GM21528 (cell line): ENCODE measurements around the gene SYCP2.

ENCODE experiments used
- ATAC-seq: cut with Tn5 transposase; IDR thresholded peaks from one replicate; pipeline ENCODE4 v1.9.1; 2021; ENCODE audit warnings: mild to moderate bottlenecking, moderate library complexity; ENCODE audit not compliant: unreplicated experiment, low FRiP score

Gene SYCP2

DNA sequence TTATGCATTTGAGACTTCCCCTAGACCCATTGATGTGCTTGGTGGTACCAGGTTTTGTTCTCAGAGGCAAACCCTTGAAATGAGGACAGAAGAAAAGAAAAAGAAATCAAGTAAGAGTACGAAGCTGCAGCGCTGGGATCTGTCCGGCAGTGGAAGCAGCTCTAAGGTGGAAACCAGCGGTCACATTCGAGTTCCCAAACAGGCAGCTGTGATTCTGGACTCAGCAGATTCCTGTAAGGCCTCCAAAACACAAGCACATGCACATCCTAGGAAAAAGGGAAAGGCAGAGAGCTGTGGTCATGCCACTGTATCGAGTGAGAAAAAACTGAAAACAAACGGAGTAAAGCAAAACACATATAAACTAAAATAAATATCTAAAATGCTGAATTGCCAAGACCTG is 11.3 kb upstream of the SYCP2 start:
- no peak for ATAC-seq

GRCh38 chr20:59942245-59942644 is 8.8 kb upstream of the SYCP2 start:
- no peak for ATAC-seq

- ATAC-seq = no peak
Measured at GRCh38 chr20:59940956-59941294, 7.5 kb upstream of the SYCP2 start.

DNA sequence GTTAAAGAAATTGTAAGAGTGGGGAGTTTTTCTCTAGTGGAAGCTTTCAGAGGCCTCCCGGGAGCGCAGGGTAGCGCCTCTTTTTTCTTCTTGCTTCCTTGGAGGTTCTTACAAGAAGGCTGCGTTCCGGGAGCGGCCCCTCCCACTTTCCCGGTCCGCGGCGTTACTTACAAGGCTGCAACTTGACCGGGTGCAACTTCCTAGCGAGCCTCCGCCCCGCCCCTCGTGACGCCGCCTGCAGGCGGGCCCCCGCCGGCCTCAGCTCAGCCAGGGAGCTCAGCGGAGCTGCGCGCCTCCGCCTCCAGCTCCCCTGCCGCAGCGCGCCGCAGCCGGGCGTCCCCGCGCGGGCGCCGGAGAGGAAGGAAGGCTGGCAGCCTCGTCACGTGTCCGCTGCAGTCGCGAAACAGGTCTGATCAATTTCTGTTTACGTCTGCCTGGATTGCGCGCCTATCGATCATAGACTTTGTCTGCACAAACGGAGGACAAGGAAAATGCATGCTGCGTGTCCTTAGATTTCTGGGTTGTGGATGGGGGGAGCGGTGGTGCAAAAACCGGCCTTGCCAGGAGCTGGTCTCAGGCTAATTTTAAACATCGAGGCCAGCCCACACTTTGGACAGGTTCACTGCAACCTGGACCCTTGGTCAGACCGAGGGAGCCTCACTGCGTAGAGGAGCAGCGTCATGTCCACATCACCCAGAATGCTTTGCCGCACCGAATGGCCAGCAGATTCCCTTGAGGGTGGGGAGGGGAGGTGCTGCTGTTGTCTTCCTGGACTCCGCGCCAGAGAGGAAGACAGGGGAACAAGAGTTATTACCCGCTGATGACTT is 6.9 kb upstream of the SYCP2 start, which contains the start of the genes FAM217B and PPP1R3D:
FAM217B (plus strand) TSS at position 261 of the 827 bp plus-strand sequence. CDS start 3,555 bp downstream, outside the sequence.
PPP1R3D (minus strand) TSS at position 177 of the 827 bp plus-strand sequence. CDS start 374 bp downstream, outside the sequence.
- ATAC-seq = peak; percentile 95

- ATAC-seq = peak; percentile 44
Measured at GRCh38 chr20:59939879-59940128, 6.4 kb upstream of the SYCP2 start.

DNA sequence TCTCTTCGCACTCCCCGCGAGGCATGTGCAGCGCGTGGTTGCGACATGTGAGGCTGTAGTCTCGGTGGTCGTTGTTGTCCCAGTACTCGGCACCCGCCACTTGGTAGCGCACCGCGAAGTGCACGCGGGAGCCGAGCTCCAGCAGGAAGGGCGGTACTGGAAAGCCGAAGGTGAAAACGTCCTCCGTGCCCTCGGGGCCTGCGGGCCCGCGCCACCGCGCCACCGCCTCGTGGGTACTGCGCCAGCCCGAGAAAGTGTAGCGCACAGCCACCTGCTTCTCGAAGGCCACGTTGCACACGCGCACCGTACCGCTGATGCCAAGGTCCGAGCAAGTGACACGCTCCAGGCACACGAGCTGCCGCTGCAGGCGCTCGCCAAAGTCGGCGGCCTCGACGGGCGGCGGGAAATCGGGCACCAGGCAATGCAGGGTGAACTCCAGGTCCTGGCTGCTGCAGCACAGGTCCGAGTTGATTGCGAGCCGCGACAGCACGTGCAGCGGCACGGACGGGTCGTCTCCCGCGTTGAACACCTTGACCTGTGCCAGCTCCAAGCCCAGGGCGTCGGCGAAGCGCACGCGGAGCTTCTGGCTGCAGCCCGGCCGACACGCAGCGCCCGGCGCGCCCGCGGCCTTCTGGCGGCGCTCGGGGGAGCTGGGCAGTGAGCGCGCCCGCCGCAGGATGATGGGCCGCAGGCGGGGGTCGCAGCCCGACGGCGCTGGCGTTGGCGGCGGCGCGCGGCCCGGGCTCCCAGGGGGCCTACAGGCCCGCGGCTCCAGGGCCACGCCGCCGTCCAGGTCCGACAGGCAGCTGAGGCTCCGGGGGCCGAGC is 5.8 kb upstream of the SYCP2 start:
- ATAC-seq = no peak

DNA sequence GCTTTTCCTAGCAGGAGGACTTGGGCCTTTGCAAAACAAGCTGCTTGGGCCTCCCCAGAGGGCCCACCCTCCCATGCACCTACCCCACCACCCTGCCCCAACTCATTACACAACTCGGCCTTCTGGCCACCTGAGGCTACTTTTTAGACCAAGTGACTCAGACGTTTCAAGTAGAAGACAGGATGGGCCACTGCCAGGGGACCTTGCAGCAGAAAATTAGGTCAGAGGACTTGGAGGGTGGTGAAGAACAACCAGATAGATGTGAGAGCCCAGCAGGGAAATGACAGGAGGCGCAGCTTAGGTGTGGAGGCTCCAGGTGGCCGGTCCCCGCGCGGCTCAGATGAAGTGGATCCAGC is 5.2 kb upstream of the SYCP2 start:
- ATAC-seq = no peak

DNA sequence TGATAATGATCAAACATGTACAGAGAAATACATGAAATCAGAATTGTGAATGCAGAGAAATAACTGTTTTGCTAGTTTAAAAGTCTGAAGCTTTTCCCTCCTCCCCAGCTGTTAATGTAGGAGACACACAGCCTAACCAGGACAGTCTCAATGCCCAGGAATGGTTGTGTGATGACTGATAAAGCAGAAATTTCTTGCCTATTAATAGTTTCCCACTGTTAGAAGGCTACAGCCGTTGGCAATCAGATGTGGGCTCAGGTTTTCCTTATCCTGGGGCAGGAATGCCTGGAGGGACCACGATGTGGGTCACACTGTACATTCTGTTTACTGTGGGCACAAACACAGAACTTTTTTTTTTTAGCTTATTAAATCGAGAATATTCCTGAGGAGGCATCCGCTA is 4.8 kb upstream of the SYCP2 start:
- no peak for ATAC-seq

DNA sequence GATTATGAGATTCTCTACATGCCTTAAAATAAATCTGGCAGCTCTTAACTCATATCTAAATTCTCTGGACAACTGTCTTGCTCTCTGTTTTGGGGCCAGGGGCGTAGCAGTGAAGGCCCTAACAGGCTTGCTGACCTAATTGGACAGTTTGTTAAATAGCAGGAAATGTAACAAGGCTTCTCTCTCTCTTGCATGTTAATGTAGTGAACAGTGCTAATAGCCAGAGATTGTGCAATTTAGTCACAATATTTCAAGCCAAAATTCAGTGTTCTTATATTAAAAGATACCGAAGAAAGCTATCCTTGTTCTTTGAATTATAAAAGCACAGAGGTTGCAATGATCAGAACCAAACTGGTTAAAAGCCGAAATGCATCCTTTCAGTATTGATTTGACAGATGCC is 3.7 kb upstream of the SYCP2 start:
- no peak for ATAC-seq

DNA sequence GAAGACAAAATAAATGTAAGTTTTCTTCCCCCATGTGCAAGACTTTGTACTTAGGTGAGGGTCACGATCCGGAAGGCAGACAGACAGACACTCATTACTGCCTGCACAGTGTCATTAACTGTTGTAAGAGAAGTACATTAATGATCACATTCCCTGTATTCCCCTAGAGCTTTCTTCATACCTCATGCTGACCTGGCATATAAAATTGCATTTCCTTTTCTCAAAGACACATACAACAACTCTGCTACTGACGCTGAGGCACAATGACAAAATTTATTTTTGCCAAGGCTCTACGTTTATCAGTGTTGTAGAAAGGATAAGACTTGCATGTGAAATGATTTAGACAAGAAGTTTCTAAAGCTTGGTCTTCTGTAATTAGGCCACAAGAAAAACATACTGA is 3.0 kb upstream of the SYCP2 start:
- no peak for ATAC-seq

DNA sequence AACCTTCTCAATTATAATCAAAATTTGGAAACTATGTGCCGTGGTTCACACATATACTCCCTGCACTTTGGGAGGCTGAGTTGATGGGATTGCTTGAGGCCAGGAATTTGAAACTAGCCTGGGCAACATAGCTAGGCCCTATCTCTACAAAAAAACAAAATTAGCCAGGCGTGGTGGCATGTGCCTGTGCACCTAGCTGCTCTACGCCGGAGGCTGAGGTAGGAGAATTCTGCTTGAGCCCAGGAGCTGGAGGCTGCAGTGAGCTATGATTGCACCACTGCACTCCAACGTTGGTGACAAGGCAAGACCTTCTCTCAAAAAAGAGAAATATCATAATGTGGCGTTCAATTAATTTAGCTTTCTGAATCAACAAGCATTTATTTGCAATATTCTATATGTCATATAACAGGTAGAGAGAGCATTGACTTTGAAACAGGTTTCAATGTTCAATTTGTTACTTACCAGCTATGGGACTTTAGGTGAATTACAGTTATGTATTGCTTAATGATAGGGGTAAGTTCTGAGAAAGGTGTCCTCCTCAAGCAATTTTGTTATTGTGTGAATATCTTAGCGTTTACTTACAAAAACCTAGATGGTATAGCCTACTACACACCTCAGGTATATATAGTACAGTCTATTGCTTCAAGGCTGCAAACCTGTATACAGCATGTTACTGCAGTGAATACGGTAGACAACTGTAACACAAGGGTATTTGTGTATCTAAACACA is 2.2 kb upstream of the SYCP2 start:
- ATAC-seq = no peak

DNA sequence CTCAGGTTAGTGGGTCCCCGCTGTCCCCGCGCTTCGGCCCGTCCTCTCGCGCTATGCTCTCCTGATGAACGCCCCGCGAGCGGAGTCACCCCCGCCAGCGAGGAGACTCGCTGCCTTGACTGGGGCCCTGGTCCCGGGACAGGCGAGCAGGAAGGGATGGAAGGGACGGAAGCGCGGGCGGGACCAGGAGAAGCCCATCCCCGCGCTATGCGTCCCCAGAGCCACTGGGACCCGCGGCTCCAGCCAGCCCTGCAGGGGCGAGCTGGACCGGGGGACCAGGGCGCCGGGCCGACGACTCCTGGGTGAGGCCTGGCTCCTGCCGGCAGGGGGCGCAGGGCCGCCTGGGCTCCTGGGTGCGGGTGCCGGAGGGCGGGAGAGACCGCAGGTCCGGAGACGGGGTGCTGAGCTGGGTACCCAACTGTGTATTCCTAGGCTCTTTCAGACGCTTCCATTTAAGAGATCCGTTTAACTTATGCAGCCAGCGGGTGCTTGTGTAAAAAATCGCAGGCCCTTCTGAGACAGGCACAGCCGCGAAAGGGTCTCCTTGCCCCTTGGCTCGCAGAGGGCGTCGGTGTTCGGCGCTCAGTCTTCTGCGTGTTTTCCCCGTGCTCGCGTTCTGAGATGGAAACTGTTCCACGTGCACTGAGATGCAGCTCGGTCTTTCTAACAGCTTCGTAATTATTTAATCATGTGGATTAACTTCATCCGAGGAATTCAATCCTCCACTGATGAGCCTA is 580 bp upstream of the SYCP2 start:
- peak; percentile 85 for ATAC-seq

DNA sequence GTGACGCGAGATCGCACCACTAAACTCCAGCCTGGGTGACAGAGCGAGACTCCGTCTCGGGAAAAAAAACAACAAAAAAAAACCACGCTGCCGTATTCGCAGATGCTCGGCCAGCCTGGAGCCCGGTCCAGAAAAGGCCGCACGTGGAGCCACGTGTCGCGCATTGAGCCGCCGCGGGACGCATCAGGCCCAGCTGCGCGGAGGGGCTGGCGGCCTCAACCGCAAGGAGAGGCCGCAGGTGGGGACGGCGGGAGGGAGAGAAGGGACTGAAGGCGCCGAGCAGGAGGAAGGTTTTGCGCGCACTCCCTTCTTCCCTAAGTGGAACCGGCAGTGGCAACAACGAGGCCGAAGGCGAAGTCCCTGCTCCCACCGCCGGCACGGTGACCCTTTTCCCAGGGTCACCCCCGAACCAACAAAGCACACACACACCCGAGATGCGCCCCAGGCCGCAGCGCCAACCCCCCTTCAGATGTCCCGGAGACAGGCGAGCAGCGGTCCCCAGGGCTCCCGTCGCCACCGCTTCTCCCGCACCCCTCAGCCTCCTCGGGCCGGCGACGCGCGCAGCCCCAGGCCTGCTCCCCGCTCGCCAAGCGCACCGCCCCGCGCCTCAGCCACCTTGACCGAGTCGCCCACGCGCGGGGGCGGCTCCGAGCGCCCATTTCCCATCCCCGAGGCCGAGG is 681 bp downstream of the SYCP2 start:
- ATAC-seq = no peak

GRCh38 chr20:59931511-59932312 is 1.7 kb downstream of the SYCP2 start:
- ATAC-seq = no peak

GRCh38 chr20:59925899-59926298 is 7.5 kb downstream of the SYCP2 start:
- no peak for ATAC-seq

DNA sequence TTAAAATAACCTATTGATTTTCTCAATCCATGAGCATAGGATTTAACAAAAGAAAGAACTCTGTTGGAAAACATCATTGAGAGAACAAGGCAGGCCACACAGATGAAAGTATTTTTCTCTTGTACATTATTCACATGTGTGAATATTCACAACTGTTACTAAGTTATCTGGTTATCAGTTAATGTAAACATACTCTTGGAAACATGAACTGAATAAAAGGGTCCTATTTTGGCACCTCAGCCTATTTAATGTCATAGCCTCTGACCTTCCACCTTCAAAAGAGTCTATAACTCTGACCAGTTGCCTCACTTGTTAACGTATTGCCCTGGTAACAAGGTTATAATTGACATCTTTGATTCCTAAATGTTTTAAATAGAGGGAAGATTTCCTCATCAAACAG is 8.1 kb downstream of the SYCP2 start:
- no peak for ATAC-seq

- ATAC-seq = no peak
Measured at GRCh38 chr20:59923514-59923913, 9.9 kb downstream of the SYCP2 start.

- no peak for ATAC-seq
Measured at GRCh38 chr20:59920944-59921343, 12.5 kb downstream of the SYCP2 start.

- no peak for ATAC-seq
Measured at GRCh38 chr20:59912609-59913008, 20.8 kb downstream of the SYCP2 start.
